Tibial nerve (tissue), 3 donors: ENCODE results near the gene BBIP1.

ENCODE experiments used
- POLR2A ChIP-seq, 2 donors: fragments of 450-650 bp; IDR thresholded peaks; one replicate each; pipeline ENCODE4 v1.6.1; 2017; ENCODE audit warnings: antibody characterized with exemption in 2 of 2, mild to moderate bottlenecking in 2 of 2, moderate library complexity in 2 of 2
- TF ChIP-seq, protein P1 (sequence below), 5 experiments: fragments of 200-600 bp in 3 of 5; fragments of 450-650 bp in 2 of 5; sonication (generic) in 3 of 5; IDR thresholded peaks; one replicate each; pipeline ENCODE4 v1.5.1; 2016 to 2019; ENCODE audit warnings: antibody characterized with exemption in 5 of 5, mild to moderate bottlenecking in 3 of 5, moderate library complexity in 2 of 5

DNA sequence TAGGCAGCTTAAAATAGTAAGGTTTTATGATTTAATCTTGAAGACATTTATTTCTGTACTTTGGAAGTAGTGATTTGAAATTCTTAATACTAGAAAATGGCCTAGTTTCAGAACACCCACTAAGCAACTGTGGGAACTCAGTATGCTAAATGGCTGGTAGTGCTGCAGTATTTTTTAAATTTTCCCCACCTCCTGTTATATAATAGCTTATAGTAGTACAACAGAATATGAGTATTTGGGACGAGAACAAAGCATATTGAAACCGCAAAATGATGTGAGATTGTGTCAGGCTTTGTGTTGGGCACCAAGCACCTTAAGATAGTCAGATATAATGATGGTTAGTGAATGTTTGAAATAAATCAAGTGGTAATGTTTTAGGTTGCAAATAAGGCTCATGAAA, 8.5 kb upstream of the BBIP1 start:
- TF ChIP-seq, protein P1, sequence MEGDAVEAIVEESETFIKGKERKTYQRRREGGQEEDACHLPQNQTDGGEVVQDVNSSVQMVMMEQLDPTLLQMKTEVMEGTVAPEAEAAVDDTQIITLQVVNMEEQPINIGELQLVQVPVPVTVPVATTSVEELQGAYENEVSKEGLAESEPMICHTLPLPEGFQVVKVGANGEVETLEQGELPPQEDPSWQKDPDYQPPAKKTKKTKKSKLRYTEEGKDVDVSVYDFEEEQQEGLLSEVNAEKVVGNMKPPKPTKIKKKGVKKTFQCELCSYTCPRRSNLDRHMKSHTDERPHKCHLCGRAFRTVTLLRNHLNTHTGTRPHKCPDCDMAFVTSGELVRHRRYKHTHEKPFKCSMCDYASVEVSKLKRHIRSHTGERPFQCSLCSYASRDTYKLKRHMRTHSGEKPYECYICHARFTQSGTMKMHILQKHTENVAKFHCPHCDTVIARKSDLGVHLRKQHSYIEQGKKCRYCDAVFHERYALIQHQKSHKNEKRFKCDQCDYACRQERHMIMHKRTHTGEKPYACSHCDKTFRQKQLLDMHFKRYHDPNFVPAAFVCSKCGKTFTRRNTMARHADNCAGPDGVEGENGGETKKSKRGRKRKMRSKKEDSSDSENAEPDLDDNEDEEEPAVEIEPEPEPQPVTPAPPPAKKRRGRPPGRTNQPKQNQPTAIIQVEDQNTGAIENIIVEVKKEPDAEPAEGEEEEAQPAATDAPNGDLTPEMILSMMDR (IDR thresholded peaks at IDR 0.05), result no peak
- no peak for TF ChIP-seq POLR2A (IDR thresholded peaks at IDR 0.05)
